AG09319 (cell line): ENCODE measurements around the gene ABCA12.

Experiments used
- DNase-seq: peaks from one replicate; pipeline ENCODE4 v3.0.0-alpha.2; 2010; ENCODE audit warnings: low read depth; ENCODE audit errors: extremely low read depth
- TF ChIP-seq, protein P1 (sequence below): IDR thresholded peaks from 2 replicates; pipeline ENCODE4 v1.5.1; 2011; ENCODE audit warnings: low read depth, mild to moderate bottlenecking, inconsistent platforms, low read length, moderate library complexity

ABCA12 gene

GRCh38 chr2:215027779-215028178 lies 110.6 kb downstream of the ABCA12 start:
- DNase-seq = no peak
- TF ChIP-seq, protein P1, sequence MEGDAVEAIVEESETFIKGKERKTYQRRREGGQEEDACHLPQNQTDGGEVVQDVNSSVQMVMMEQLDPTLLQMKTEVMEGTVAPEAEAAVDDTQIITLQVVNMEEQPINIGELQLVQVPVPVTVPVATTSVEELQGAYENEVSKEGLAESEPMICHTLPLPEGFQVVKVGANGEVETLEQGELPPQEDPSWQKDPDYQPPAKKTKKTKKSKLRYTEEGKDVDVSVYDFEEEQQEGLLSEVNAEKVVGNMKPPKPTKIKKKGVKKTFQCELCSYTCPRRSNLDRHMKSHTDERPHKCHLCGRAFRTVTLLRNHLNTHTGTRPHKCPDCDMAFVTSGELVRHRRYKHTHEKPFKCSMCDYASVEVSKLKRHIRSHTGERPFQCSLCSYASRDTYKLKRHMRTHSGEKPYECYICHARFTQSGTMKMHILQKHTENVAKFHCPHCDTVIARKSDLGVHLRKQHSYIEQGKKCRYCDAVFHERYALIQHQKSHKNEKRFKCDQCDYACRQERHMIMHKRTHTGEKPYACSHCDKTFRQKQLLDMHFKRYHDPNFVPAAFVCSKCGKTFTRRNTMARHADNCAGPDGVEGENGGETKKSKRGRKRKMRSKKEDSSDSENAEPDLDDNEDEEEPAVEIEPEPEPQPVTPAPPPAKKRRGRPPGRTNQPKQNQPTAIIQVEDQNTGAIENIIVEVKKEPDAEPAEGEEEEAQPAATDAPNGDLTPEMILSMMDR = no peak

GRCh38 chr2:215022910-215023309 lies 115.5 kb downstream of the ABCA12 start:
- TF ChIP-seq, protein P1 = no peak
- DNase-seq = no peak

DNA sequence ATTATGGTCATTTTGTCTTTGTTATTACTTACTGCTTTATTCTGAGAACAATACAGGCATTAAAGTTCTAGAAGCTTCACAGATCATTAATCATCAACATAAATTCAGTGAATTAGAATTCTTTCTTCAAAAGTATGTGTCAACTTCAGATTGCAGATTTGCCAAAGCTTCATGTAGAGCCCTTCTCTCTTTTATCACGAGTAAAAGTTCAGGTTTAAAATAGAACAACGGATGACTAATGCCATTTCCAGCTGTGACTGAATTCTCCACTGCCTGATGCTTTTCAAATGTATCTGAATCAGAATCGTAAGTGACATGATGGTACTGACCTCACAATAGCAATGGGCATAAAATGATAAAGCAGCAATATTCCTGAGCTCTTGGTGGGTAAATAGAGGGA lies 116.0 kb downstream of the ABCA12 start:
- DNase-seq = no peak
- TF ChIP-seq, protein P1 = no peak

DNA sequence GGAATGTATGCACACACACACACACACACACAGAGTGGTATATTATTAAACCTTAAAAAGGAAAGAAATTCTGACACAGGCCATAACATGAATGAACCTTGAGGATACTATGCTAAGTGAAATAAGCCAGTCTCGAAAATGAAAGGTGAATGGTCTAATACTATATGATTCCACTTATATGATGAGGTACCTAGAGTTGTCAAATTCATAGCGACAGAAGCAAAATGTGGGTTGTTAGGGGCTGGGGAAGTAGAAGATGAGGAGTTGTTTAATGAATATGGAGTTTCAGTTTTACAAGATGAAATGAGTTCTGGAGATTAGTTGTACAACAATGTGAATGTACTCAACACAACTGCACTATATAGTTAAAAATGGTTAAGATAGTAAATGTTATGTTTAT lies 118.1 kb downstream of the ABCA12 start:
- no peak for DNase-seq
- TF ChIP-seq, protein P1 = no peak

DNA sequence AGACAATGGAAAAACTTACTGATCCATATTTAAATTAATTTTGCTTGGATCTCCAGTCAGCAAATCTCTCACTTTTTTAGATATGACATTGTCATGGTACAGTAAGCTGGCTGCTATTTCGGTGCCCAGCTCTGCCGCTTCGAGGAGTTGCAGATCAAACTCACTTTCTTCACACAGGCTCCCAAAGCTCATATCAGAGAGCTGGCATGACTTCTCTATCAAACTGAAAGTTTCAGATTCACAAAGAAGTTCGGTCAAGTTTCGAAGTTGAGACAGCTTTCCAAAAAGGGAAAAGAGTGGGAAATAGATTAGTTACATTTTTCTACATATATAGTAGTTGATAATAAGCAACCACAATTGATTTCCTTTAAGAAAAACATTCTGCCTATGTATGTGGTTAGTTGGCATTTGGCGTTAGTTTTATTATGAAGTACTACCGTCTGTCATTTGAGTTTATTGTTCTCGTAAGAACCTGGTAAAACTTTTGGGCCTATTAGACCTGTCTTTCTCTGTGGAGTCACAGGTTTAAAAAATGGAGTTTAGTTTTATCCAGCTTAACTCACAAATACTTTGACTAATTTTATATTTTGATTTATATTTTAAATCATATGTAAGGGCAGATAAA lies 118.8 kb downstream of the ABCA12 start:
- DNase-seq = no peak
- TF ChIP-seq, protein P1 = no peak

DNA sequence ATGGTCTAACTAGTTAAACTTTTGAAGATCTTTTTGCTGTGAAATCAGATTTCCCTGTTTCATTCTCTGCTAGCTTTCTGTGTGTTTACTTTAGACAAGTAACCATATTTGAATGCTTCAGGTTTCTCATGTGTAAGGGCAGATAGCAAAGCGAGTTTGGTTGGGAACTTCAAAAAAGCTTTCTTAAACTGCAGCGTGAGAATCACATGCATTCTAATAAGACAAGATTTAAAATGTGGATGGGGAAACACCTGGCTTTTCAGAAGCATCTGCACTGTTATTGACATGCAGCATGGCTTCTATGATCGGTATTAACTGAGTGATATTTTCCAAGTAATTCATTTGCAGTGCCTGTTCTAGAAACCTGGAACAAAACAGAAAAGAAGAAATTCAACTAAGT lies 119.3 kb downstream of the ABCA12 start:
- TF ChIP-seq, protein P1 = no peak
- no peak for DNase-seq

DNA sequence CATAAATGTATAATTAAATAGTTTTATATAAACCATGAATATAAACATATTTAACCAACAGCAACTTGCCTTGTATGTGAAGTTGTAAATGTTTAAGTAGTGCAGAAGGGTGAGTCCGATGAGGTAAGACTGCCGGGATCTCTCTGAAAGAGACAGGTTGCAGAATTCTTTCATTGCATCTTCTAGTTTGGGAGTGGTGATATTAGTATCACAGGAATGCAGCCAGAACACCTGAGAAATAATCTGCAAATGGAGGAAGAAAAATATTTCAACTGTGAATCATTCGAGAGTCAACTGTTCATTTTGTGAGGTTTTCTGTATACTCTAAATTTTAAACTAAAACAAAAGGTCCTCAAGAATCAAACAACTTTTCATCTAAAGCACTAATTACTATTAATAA lies 123.0 kb downstream of the ABCA12 start:
- TF ChIP-seq, protein P1 = no peak
- no peak for DNase-seq
